Measurements from ENCODE around the gene TRIM5. TPM values are rescaled to one million over a fixed set of nuclear protein-coding genes. Genes with fewer than 3 reads are reported as not detected.

The TRIM5 gene
- total RNA-seq, 1 experiment from 2014 or later: 17.9 TPM

DNA sequence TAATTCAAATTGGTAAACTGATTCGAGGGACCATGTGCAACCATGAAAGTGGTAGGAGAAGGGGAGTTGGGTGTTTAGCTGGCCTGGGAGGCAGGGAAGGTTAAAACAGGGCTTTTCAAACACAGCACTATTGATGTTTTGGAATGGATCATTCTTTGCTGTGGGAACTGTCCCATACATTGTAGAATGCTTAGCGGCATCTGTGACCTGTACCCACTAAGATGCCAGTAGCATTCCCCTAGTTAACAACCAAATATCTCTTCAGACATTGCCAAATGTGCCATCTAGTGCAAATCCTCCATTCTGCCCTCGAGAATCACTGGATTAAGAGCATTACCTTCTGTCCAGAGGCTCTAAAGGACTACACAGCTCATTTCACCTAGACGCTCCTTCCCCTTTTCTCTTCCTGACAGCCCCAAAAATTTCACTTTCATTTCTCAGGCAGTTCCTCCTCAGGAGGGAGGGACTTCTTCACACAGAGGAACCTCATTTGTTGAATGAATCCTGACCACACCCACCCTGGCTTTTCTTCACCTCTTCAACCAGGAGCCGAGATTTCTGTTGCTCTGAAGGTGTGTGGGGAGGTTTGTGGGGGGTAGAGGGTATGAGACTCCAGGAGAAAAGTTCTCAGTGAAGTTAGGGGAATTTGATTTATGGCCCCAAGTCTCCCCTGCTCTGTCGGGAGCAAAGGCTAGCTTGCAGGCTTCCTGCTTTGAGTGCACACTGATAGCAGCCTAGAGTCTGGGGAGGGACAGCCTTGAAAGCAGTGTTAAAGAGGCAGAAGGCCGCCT lies 60.2 kb downstream of the TRIM5 start, which contains the start of gene TRIM34:
TRIM34 (plus strand) TSS at position 513 of the 791 bp plus-strand sequence. CDS start 7,331 bp downstream, outside the sequence.
- POLR2A ChIA-PET (ENCODE audit: low non-redundant PET): no interaction called here
- intact Hi-C loops (cut with micrococcal nuclease; ENCODE audit: unreplicated experiment): no loop called here
- BruUV-seq (replicated peaks): no TSS peak
- peak; percentile 52 for DNase-seq (ENCODE audit: low spot score)
- Histone ChIP-seq H3K4me3 (ENCODE audit: low read depth, low read length, poor library complexity, severe bottlenecking) (peak within 1 kb of the TSS; percentile 41), H3K4me1 (ENCODE audit: insufficient read depth, low read length, poor library complexity, severe bottlenecking) (no peaks in the 10 kb centered on the region), H3K27me3 (replicated peaks; ENCODE audit: insufficient read depth, low read depth, low read length, poor library complexity) (no peaks in the 10 kb centered on the region), H3K36me3 (ENCODE audit: insufficient read depth, low read length, poor library complexity, severe bottlenecking) (no peaks in the 10 kb centered on the region), H3K9me3 (ENCODE audit: low read depth, low read length, poor library complexity, severe bottlenecking) (no peaks in the 10 kb centered on the region), H3K27ac (ENCODE audit: low read depth, low read length, poor library complexity, severe bottlenecking) (no peak within 1 kb of the TSS)
- CTCF ChIA-PET: no interaction called here
- TF ChIP-seq, protein P1, sequence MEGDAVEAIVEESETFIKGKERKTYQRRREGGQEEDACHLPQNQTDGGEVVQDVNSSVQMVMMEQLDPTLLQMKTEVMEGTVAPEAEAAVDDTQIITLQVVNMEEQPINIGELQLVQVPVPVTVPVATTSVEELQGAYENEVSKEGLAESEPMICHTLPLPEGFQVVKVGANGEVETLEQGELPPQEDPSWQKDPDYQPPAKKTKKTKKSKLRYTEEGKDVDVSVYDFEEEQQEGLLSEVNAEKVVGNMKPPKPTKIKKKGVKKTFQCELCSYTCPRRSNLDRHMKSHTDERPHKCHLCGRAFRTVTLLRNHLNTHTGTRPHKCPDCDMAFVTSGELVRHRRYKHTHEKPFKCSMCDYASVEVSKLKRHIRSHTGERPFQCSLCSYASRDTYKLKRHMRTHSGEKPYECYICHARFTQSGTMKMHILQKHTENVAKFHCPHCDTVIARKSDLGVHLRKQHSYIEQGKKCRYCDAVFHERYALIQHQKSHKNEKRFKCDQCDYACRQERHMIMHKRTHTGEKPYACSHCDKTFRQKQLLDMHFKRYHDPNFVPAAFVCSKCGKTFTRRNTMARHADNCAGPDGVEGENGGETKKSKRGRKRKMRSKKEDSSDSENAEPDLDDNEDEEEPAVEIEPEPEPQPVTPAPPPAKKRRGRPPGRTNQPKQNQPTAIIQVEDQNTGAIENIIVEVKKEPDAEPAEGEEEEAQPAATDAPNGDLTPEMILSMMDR (conservative IDR thresholded peaks at IDR 0.05; ENCODE audit: low read depth, low read length): no peak
- no peak for TF ChIP-seq EZH2 (IDR thresholded peaks at IDR 0.05; ENCODE audit: borderline replicate concordance, low read depth, low read length, poor library complexity, severe bottlenecking)

DNA sequence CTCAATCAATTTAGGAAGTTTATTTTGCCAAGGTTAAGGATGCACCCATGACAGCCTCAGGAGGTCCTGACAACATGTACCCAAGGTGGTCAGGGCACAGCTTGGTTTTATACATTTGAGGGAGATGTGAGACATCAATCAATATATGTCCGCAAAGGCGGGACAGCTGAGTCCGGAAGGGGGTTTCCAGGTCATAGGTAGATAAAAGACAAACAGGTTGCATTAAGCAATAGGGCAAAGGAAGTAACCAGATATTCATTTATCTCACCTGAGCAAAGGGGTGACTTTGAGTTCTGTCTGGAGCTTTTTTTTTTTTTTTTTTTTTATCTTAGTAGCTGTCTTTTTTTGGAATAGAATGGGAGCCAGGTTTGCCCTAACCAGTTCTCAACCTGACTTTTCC lies 62.1 kb downstream of the TRIM5 start:
- Histone ChIP-seq H3K36me3 (ENCODE audit: insufficient read depth, low read length, poor library complexity, severe bottlenecking) (no peaks in the 10 kb centered on the region), H3K27me3 (replicated peaks; ENCODE audit: insufficient read depth, low read depth, low read length, poor library complexity) (no peaks in the 10 kb centered on the region), H3K27ac (ENCODE audit: low read depth, low read length, poor library complexity, severe bottlenecking) (no peak overlapping the region), H3K4me1 (ENCODE audit: insufficient read depth, low read length, poor library complexity, severe bottlenecking) (no peaks in the 10 kb centered on the region), H3K9me3 (ENCODE audit: low read depth, low read length, poor library complexity, severe bottlenecking) (no peaks in the 10 kb centered on the region), H3K4me3 (ENCODE audit: low read depth, low read length, poor library complexity, severe bottlenecking) (no peak overlapping the region)
- BruUV-seq (replicated peaks): no TSS peak
- intact Hi-C loops (cut with micrococcal nuclease; ENCODE audit: unreplicated experiment): no loop called here
- POLR2A ChIA-PET (ENCODE audit: low non-redundant PET): no interaction called here
- DNase-seq (ENCODE audit: low spot score): no peak
- CTCF ChIA-PET: no interaction called here
- TF ChIP-seq EZH2 (IDR thresholded peaks at IDR 0.05; ENCODE audit: borderline replicate concordance, low read depth, low read length, poor library complexity, severe bottlenecking): no peak

DNA sequence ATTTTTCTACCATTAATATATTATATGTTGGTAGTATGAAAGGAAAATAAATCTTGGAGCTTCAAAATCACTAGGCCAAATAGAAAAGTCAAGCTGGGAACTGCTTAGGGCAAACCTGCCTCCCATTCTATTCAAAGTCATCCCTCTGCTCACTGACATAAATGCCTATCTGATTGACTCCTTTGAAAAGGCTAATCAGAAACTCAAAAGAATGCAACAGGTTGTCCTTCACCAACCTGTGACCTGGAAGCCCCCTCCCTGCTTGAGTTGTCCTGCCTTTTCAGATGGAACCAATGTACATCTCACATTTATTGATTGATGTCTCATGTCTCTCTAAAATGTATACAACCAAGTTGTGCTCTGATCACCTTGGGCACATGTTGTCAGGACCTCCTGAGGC lies 63.3 kb downstream of the TRIM5 start:
- ChIA-PET CTCF (no interaction called here), POLR2A (ENCODE audit: low non-redundant PET) (no interaction called here)
- H3K27me3 ChIP-seq (replicated peaks; ENCODE audit: insufficient read depth, low read depth, low read length, poor library complexity): no peaks in the 10 kb centered on the region
- TF ChIP-seq EZH2 (IDR thresholded peaks at IDR 0.05; ENCODE audit: borderline replicate concordance, low read depth, low read length, poor library complexity, severe bottlenecking): no peak
- H3K4me3 ChIP-seq (ENCODE audit: low read depth, low read length, poor library complexity, severe bottlenecking): no peak overlapping the region
- H3K9me3 ChIP-seq (ENCODE audit: low read depth, low read length, poor library complexity, severe bottlenecking): no peaks in the 10 kb centered on the region
- no TSS peak for BruUV-seq (replicated peaks)
- no peaks in the 10 kb centered on the region for H3K36me3 ChIP-seq (ENCODE audit: insufficient read depth, low read length, poor library complexity, severe bottlenecking)
- H3K4me1 ChIP-seq (ENCODE audit: insufficient read depth, low read length, poor library complexity, severe bottlenecking): no peaks in the 10 kb centered on the region
- no peak overlapping the region for H3K27ac ChIP-seq (ENCODE audit: low read depth, low read length, poor library complexity, severe bottlenecking)
- intact Hi-C loops (cut with micrococcal nuclease; ENCODE audit: unreplicated experiment): no loop called here
- DNase-seq (ENCODE audit: low spot score): no peak

DNA sequence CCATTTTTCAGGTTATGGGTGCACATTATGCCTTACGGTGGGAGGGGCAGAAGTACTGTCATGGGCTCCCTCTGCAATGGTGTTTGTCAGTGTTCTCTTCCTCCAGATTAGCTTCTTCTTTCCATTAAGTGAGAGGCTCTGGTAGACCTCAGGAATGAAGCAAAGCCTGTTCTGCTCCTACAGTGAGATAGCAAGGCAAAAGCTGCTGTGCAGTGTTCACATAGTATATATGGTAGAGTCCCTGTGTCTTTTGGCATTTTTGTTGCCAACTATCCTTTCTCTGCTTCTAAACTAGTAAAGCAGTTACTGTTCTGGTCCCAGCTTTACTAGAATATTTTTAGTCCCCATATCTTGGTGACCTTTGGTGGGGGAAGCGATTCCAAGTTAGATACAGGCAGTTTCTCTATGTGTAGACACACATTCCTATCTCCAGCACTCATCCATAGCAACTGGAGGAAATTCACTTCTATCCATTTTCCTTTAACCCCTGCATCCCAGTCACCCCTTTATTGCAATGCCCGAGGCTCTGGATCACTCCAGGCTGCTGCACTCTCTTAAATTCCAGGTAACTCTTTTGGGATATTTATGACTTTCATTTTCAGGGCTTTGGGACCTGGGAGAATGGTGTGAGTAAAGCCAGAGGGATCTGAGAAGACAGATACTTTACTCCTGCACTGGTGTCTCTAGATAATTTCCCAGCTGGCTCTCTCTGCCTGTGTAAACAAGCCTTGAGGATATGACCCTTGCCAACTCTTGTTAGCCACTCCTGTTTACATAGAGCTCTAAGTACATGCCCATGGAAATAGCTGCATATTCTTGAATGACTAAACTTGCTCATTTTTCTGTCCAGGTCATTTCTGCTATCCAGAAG lies 64.0 kb downstream of the TRIM5 start:
- TF ChIP-seq EZH2 (IDR thresholded peaks at IDR 0.05; ENCODE audit: borderline replicate concordance, low read depth, low read length, poor library complexity, severe bottlenecking): no peak
- TF ChIP-seq, protein P1 (conservative IDR thresholded peaks at IDR 0.05; ENCODE audit: low read depth, low read length): no peak
- H3K9me3 ChIP-seq (ENCODE audit: low read depth, low read length, poor library complexity, severe bottlenecking): no peaks in the 10 kb centered on the region
- POLR2A ChIA-PET (ENCODE audit: low non-redundant PET): no interaction called here
- H3K36me3 ChIP-seq (ENCODE audit: insufficient read depth, low read length, poor library complexity, severe bottlenecking): no peaks in the 10 kb centered on the region
- no peak overlapping the region for H3K27ac ChIP-seq (ENCODE audit: low read depth, low read length, poor library complexity, severe bottlenecking)
- DNase-seq (ENCODE audit: low spot score): no peak
- no peaks in the 10 kb centered on the region for H3K27me3 ChIP-seq (replicated peaks; ENCODE audit: insufficient read depth, low read depth, low read length, poor library complexity)
- no peaks in the 10 kb centered on the region for H3K4me1 ChIP-seq (ENCODE audit: insufficient read depth, low read length, poor library complexity, severe bottlenecking)
- CTCF ChIA-PET: no interaction called here
- H3K4me3 ChIP-seq (ENCODE audit: low read depth, low read length, poor library complexity, severe bottlenecking): no peak overlapping the region
- intact Hi-C loops (cut with micrococcal nuclease; ENCODE audit: unreplicated experiment): no loop called here
- BruUV-seq (replicated peaks): no TSS peak
